Endothelial cell of umbilical vein (primary cell): ENCODE measurements around the gene FGFRL1. TPM values are rescaled to one million over a fixed set of nuclear protein-coding genes. Genes with fewer than 3 reads are reported as not detected.

Experiments
- BruUV-seq: library from RNA; stranded (reverse); fragments of 400-500 nt; replicated peaks from 2 replicates; lab custom pipeline; 2021; lab: Mats Ljungman, UMichigan
- CTCF ChIA-PET: fragments of 300-600, 350-600 bp; sonication (Branson Sonifier 250); formaldehyde crosslinking; loops from one replicate; lab custom pipeline; 2021; ENCODE audit warnings: antibody characterized with exemption, inconsistent platforms; lab: Charles Lee
- POLR2A ChIA-PET: fragments of 300-600, 350-600 bp; sonication (Branson Sonifier 250); formaldehyde crosslinking; loops from one replicate; lab custom pipeline; 2021; ENCODE audit warnings: antibody characterized with exemption, inconsistent platforms; lab: Charles Lee
- DNase-seq: peaks from one replicate; pipeline ENCODE4 v3.0.0-alpha.2; 2011; ENCODE audit warnings: low read depth, low spot score
- FAIRE-seq: peaks from 2 replicates; lab custom pipeline; 2011; peaks lifted over from hg19 to GRCh38; lab: Jason Lieb, UNC
- H2AFZ ChIP-seq: 2 replicates; pipeline ENCODE4 v1.6.0; 2012; ENCODE audit warnings: low read depth, low read length, control low read depth, inconsistent platforms
- H3K27ac ChIP-seq: 2 replicates; pipeline ENCODE4 v1.5.1; 2011; ENCODE audit warnings: low read depth, mild to moderate bottlenecking, control low read depth, low read length, moderate library complexity; ENCODE audit not compliant: insufficient read depth
- H3K27me3 ChIP-seq, 2 experiments: 2 replicates each; pipeline versions ENCODE4 v1.6.0 to v1.6.1; 2011; ENCODE audit warnings: low read length in 2 of 2, mixed read lengths in 1 of 2; ENCODE audit not compliant: control insufficient read depth in 2 of 2, insufficient read depth in 2 of 2
- H3K36me3 ChIP-seq, 2 experiments: 2 replicates in 1 of 2; 3 replicates in 1 of 2; pipeline ENCODE4 v1.5.1; 2011; ENCODE audit warnings: low read length in 2 of 2, mild to moderate bottlenecking in 1 of 2, moderate library complexity in 1 of 2; ENCODE audit not compliant: control insufficient read depth in 2 of 2, insufficient read depth in 2 of 2; ENCODE audit errors: extremely low read depth in 1 of 2
- H3K4me1 ChIP-seq: 3 replicates; pipeline ENCODE4 v1.5.1; 2011; ENCODE audit warnings: mild to moderate bottlenecking, low read length; ENCODE audit not compliant: control insufficient read depth, insufficient read depth; ENCODE audit errors: extremely low read depth
- H3K4me2 ChIP-seq: 2 replicates; pipeline ENCODE4 v1.6.1; 2011; ENCODE audit warnings: low read length, control low read depth, mixed read lengths; ENCODE audit not compliant: insufficient read depth
- H3K4me3 ChIP-seq, 3 experiments: fragments of 200-600 bp in 1 of 3; sonication (generic), shearing (Covaris generic) in 1 of 3; replicated peaks in 1 of 3; 2 replicates each; pipeline ENCODE4 v1.5.1; 2011 to 2016; ENCODE audit warnings: control low read depth in 3 of 3, low read length in 3 of 3, mild to moderate bottlenecking in 2 of 3, inconsistent platforms in 1 of 3, low read depth in 1 of 3, moderate library complexity in 1 of 3; ENCODE audit not compliant: insufficient read depth in 1 of 3
- H3K79me2 ChIP-seq: 2 replicates; pipeline ENCODE4 v1.6.0; 2012; ENCODE audit warnings: low read length, inconsistent platforms; ENCODE audit not compliant: control insufficient read depth, insufficient read depth
- H3K9ac ChIP-seq: replicated peaks from 2 replicates; pipeline ENCODE3; 2011; ENCODE audit warnings: low read length, control low read depth; ENCODE audit not compliant: insufficient read depth; ENCODE audit errors: extremely low read depth
- H3K9me1 ChIP-seq: replicated peaks from 3 replicates; pipeline ENCODE4 v1.6.0; 2011; ENCODE audit warnings: mild to moderate bottlenecking, low read length; ENCODE audit not compliant: control insufficient read depth, insufficient read depth; ENCODE audit errors: extremely low read depth
- H3K9me3 ChIP-seq: replicated peaks from 2 replicates; pipeline ENCODE4 v1.5.1; 2012; ENCODE audit warnings: low read length, inconsistent platforms; ENCODE audit not compliant: control insufficient read depth, insufficient read depth
- H4K20me1 ChIP-seq: replicated peaks from 2 replicates; pipeline ENCODE3; 2011; ENCODE audit warnings: mild to moderate bottlenecking, low read length; ENCODE audit not compliant: control insufficient read depth, insufficient read depth; ENCODE audit errors: extremely low read depth
- EZH2 ChIP-seq: IDR thresholded peaks from 2 replicates; pipeline ENCODE4 v1.6.1; 2012; ENCODE audit warnings: borderline replicate concordance, low read depth, mild to moderate bottlenecking, moderate library complexity, low read length, inconsistent platforms; ENCODE audit not compliant: severe bottlenecking
- FOS ChIP-seq: IDR thresholded peaks from 2 replicates; pipeline ENCODE4 v1.6.1; 2011; ENCODE audit warnings: mild to moderate bottlenecking, low read length, moderate library complexity, borderline replicate concordance; ENCODE audit not compliant: insufficient read depth
- GATA2 ChIP-seq: IDR thresholded peaks from 2 replicates; pipeline ENCODE4 v1.7.0; 2011; ENCODE audit warnings: low read depth, mild to moderate bottlenecking, moderate library complexity, mixed read lengths, low read length; ENCODE audit not compliant: insufficient read length, insufficient read depth
- JUN ChIP-seq: IDR thresholded peaks from 2 replicates; pipeline ENCODE4 v1.6.1; 2011; ENCODE audit warnings: borderline replicate concordance, low read depth; ENCODE audit not compliant: insufficient read length, insufficient read depth
- POLR2AphosphoS5 ChIP-seq: IDR thresholded peaks from 2 replicates; pipeline ENCODE4 v1.6.1; 2012; ENCODE audit warnings: low read depth, mild to moderate bottlenecking, control low read depth, low read length, moderate library complexity; ENCODE audit not compliant: insufficient read depth
- dilution Hi-C: fragments of 300-500 bp; cut with MboI; formaldehyde crosslinking; loops from one replicate; pipeline ENCODE4 v1.15.0; 2019; ENCODE audit warnings: low sequenced_read_pairs; ENCODE audit not compliant: extremely low pct_ligation_motif_present
- intact Hi-C: fragments of 100-400 bp; cut with micrococcal nuclease; formaldehyde crosslinking; loops from one replicate; pipeline ENCODE4 v1.10.0; 2022
- polyA plus RNA-seq, 4 experiments: library from polyadenylated mRNA; depleted of rRNA in 3 of 4; stranded (reverse) in 3 of 4; unstranded in 1 of 4; fragments of >200 nt; gene quantifications; 2 replicates each; pipeline versions ENCODE4 v1.2.1 to v1.2.3, GENCODE V29; 2011 to 2012; ENCODE audit warnings: missing spikeins in 1 of 4
- total RNA-seq: library from RNA; stranded (reverse); gene quantifications from 2 replicates; pipeline ENCODE4 v1.2.3, GENCODE V29; 2021
- TF ChIP-seq, protein P1 (sequence below): IDR thresholded peaks from 2 replicates; pipeline ENCODE4 v1.6.1; 2011; ENCODE audit not compliant: insufficient read depth, insufficient read length

FGFRL1 gene
- total and polyA plus RNA-seq, 2 donors (not counting 3 experiments of a cell fraction or from before 2014, with no cell fraction given) = 33.3 to 74.6 TPM

GRCh38 chr4:1036095-1036494 is 24.7 kb downstream of the FGFRL1 start:
- H3K4me3 ChIP-seq = no peak overlapping the region
- no peaks in the 10 kb centered on the region for H3K9me3 ChIP-seq
- no TSS peak for BruUV-seq
- ChIA-PET CTCF (interaction anchor here (0.6 to 1.6 kb wide), 4 partner anchors 9 to 362 kb away, joined by 3 to 4 read pairs (median 4); partner anchors contain the start of genes ATP5ME and MYL5), POLR2A (no interaction called here)
- H4K20me1 ChIP-seq = no peaks in the 10 kb centered on the region
- FAIRE-seq (no peak), DNase-seq (no peak)
- no peak overlapping the region for H2AFZ ChIP-seq
- H3K79me2 ChIP-seq = no peaks in the 10 kb centered on the region
- H3K36me3 ChIP-seq = no peaks in the 10 kb centered on the region
- H3K27me3 ChIP-seq = no peaks in the 10 kb centered on the region
- no peak overlapping the region for H3K9ac ChIP-seq
- dilution Hi-C loops (no loop called here), intact Hi-C loops (no loop called here)
- H3K4me1 ChIP-seq = no peaks in the 10 kb centered on the region
- TF ChIP-seq FOS (no peak), EZH2 (no peak), POLR2AphosphoS5 (no peak), GATA2 (no peak), JUN (no peak)
- TF ChIP-seq, protein P1, sequence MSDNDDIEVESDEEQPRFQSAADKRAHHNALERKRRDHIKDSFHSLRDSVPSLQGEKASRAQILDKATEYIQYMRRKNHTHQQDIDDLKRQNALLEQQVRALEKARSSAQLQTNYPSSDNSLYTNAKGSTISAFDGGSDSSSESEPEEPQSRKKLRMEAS = no peak
- no peaks in the 10 kb centered on the region for H3K9me1 ChIP-seq
- no peak overlapping the region for H3K4me2 ChIP-seq
- H3K27ac ChIP-seq = no peak overlapping the region
